ENCODE data around the gene MPO. TPM values are rescaled to one million over a fixed set of nuclear protein-coding genes. Genes with fewer than 3 reads are reported as not detected.

Gene MPO
- total RNA-seq, 6 experiments from 2014 or later = 0.26 to 4.2 (median 1.9) TPM; not detected in 2

DNA sequence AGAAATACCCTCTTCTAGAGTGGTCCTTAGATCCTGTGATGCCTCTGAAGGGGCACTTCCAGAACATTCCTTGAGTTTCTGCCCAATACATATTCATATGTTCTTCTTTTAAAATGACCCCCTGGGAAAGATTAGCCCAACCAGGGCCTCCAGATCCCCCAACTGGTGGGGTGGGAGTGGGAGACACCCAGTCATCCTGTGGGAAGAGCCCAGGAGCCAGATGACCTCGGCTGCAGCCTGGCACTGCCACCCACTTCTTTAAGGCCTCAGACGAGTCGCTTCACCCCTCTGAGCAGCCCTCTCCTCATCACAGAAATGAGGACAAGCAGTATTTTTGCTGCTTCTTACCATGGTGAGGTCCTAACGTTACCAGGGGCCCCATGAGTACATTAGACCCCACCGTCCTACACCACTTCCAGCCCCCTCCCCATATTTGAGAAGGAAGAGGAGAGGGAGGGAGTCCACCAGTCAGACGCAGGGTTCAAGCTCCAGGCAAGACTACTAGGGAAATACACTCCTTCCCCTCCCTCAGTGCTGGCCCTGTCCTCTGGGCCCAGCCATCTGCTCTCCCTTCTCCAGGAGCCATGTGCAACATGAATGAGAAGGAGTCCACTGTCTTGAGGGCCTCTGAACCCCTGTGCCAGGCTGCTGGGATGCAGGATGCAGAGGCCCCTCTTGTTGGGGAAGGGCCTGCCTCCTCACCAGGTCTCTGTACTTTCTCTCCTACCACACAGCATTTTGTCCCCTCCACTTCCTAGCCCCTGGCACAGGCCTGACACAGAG, 11.8 kb downstream of the MPO start:
- DNase-seq = no peak
- H3K27me3 ChIP-seq = no peaks in the 10 kb centered on the region
- WGBS (ENCODE audit: insufficient coverage, low coverage, low lambda C conversion rate, missing lambda C conversion rate) = 63% methylated on average over 6 of the region's 6 CpGs

GRCh38 chr17:58268326-58268725, 12.4 kb downstream of the MPO start:
- no peak overlapping the region for H3K4me3 ChIP-seq
- no peak for ATAC-seq
- H3K27ac ChIP-seq = no peak overlapping the region
- no peak for TF ChIP-seq POLR2A (IDR thresholded peaks at IDR 0.05)
- TF ChIP-seq CTCF (IDR thresholded peaks at IDR 0.05) = no peak
- whole genome bisulfite sequencing (ENCODE audit: insufficient coverage, low coverage, low lambda C conversion rate, missing lambda C conversion rate) = 72% methylated on average over 12 of the region's 12 CpGs
- no peaks in the 10 kb centered on the region for H3K4me1 ChIP-seq
- no peaks in the 10 kb centered on the region for H3K36me3 ChIP-seq
- no peaks in the 10 kb centered on the region for H3K27me3 ChIP-seq
- intact Hi-C loops (cut with DNase I) = no loop called here
- no peaks in the 10 kb centered on the region for H3K9me3 ChIP-seq
- DNase-seq = no peak

More for the DNA sequence above, 11.8 kb downstream of the MPO start:
- no peak overlapping the region for H3K27ac ChIP-seq
- no peaks in the 10 kb centered on the region for H3K9me3 ChIP-seq
- no peak for ATAC-seq
- H3K4me1 ChIP-seq = no peaks in the 10 kb centered on the region
- intact Hi-C loops (cut with DNase I) = no loop called here
- no peaks in the 10 kb centered on the region for H3K36me3 ChIP-seq
- H3K4me3 ChIP-seq = no peak overlapping the region
- TF ChIP-seq POLR2A (IDR thresholded peaks at IDR 0.05) (no peak), CTCF (IDR thresholded peaks at IDR 0.05) (no peak)

DNA sequence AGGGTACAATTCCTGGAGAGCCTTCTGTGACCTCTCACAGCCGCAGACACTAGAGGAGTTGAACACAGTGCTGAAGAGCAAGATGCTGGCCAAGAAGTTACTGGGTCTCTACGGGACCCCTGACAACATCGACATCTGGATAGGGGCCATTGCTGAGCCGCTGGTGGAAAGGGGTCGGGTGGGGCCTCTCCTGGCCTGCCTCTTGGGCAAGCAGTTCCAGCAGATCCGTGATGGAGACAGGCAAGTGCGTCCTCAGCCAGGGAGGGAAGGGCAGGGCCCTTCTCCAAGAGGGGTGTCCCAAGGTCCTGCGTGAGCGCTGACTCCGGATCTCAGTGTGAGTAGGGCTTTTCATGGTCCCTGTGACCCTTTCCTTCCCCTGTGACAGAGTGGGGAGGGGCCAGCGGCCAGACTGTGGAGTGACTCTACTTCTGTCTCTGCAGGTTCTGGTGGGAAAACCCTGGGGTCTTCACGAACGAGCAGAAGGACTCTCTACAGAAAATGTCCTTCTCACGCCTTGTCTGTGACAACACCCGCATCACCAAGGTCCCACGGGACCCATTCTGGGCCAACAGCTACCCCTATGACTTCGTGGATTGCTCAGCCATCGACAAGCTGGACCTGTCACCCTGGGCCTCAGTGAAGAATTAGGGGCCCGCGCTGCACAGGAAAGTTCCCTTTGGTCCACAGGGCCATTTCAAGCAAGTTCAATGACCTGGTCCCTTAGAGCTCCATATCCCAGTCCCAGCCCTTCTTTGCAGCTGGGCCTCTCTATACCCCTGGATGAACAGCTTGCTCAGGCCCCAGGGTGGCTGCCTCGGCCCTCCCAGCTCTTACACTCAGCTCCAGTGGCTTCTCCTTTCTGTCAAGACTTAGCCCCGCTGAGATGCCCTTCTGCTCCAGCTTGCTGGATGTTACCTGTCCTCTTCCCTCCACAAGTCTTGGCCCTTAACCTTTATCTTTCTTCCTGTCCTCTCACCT, 13.1 kb downstream of the MPO start:
- 78% methylated on average over 2 of the region's 22 CpGs for WGBS (ENCODE audit: insufficient coverage, low coverage, low lambda C conversion rate, missing lambda C conversion rate)
- no peak for TF ChIP-seq POLR2A (IDR thresholded peaks at IDR 0.05)
- no peak for TF ChIP-seq CTCF (IDR thresholded peaks at IDR 0.05)
- DNase-seq = no peak

GRCh38 chr17:58265902-58266875, 14.5 kb downstream of the MPO start:
- intact Hi-C loops (cut with DNase I) = no loop called here
- WGBS (ENCODE audit: insufficient coverage, low coverage, low lambda C conversion rate, missing lambda C conversion rate) = 88% methylated on average over 4 of the region's 7 CpGs
- no peaks in the 10 kb centered on the region for H3K27me3 ChIP-seq
- no peaks in the 10 kb centered on the region for H3K4me1 ChIP-seq
- no peaks in the 10 kb centered on the region for H3K9me3 ChIP-seq
- H3K4me3 ChIP-seq = no peak overlapping the region
- H3K36me3 ChIP-seq = no peaks in the 10 kb centered on the region
- TF ChIP-seq CTCF (IDR thresholded peaks at IDR 0.05) (no peak), POLR2A (IDR thresholded peaks at IDR 0.05) (no peak)
- ATAC-seq (no peak), DNase-seq (no peak)
- no peak overlapping the region for H3K27ac ChIP-seq

More for the DNA sequence above, 13.1 kb downstream of the MPO start:
- no peaks in the 10 kb centered on the region for H3K27me3 ChIP-seq
- H3K9me3 ChIP-seq = no peaks in the 10 kb centered on the region
- no peak overlapping the region for H3K4me3 ChIP-seq
- intact Hi-C loops (cut with DNase I) = no loop called here
- no peak for ATAC-seq
- no peaks in the 10 kb centered on the region for H3K36me3 ChIP-seq
- H3K4me1 ChIP-seq = no peaks in the 10 kb centered on the region
- H3K27ac ChIP-seq = no peak overlapping the region
